KOPT-K1 (cell line): ENCODE data around the gene MADD.

Experiments
- H3K27ac ChIP-seq: fragments of 200-600 bp; sonication (generic); 2 replicates; pipeline ENCODE4 v1.5.1; 2016; ENCODE audit warnings: antibody characterized with exemption, mild to moderate bottlenecking, low read depth, low read length; ENCODE audit not compliant: poor library complexity, severe bottlenecking
- H3K36me3 ChIP-seq: fragments of 200-600 bp; sonication (generic); 2 replicates; pipeline ENCODE4 v1.5.1; 2017; ENCODE audit warnings: antibody characterized with exemption, mild to moderate bottlenecking, low read length, moderate library complexity; ENCODE audit not compliant: insufficient read depth
- H3K9me3 ChIP-seq: fragments of 200-600 bp; sonication (generic); 2 replicates; pipeline ENCODE4 v1.5.1; 2017; ENCODE audit warnings: antibody characterized with exemption, low read length, mild to moderate bottlenecking; ENCODE audit not compliant: insufficient read depth, poor library complexity, severe bottlenecking

Gene MADD

DNA sequence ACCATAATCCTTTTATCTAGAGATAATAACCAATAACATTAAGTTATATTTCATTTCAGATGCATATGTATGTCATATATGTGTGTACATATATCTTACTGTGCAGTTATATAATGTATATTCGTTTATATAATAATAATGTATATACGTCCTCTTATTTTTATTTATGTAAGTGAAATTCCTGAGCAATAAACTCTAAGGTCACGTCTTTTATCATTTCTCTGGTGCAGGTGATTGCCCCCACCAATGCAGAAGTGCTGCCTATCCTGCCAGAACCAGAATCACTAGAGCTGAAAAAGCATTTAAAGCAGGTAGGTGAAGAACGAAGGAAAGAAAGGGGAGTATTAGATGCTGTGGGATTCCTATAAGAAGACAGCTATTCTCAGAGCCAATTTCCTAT, 8.8 kb downstream of the MADD start:
- H3K27ac ChIP-seq: no peak overlapping the region
- peaks cover 97% of the 10 kb centered on the region for H3K36me3 ChIP-seq
- H3K9me3 ChIP-seq: no peaks in the 10 kb centered on the region

DNA sequence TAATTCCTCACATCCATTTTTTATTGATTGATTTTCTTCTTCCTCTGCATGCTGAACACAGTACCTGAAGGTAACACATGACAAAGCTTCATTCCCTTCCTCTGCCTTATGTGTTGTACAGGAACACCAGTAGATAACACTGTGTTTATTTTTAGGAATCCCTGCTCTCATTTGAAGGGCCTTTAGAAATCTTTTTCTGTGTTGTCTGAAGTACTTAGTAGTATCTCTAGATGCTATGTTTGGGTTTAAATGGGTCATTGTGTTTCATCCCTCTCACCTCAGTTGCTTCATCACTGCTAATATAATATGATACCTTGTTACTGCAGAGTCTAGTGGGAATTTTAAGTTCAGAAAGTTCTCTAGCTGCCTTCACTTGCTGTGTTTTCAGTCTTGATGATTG, 10.2 kb downstream of the MADD start:
- H3K9me3 ChIP-seq: no peaks in the 10 kb centered on the region
- no peak overlapping the region for H3K27ac ChIP-seq
- H3K36me3 ChIP-seq: peaks cover 98% of the 10 kb centered on the region

DNA sequence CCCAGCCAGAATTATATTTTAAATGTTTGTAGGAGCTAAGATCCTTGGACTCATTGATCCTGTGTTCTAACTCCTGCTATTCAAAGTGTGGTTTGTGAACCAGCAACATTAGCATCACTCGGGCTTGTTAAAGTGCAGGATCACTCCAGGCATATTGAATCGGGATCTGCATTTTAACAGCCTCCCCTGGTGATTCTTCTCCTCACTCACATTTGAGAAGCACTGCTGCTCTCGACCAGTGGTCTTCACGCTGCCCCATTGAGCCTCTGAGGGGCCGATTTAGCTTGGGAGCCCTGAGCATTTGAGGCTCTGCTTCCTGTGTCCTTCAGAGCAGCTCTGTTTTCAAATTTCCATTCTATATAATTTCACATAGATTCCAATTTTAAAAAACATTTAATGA, 10.9 kb downstream of the MADD start:
- no peaks in the 10 kb centered on the region for H3K9me3 ChIP-seq
- peaks cover 98% of the 10 kb centered on the region for H3K36me3 ChIP-seq
- no peak overlapping the region for H3K27ac ChIP-seq

DNA sequence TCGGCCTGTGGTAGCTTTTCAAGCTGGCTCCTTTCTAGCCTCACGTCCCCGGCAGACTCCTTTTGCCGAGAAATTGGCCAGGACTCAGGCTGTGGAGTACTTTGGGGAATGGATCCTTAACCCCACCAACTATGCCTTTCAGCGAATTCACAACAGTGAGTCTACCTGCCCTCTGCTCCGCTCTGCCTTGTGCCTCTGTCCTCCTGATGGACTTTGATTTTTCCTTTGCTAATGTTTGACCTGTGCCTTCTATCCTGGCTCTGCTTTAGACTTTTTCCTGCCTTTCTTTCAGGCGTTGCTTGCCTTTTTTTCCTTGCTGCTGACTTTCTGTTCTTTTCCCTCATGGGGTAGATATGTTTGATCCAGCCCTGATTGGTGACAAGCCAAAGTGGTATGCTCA, 12.5 kb downstream of the MADD start:
- H3K9me3 ChIP-seq: no peaks in the 10 kb centered on the region
- H3K36me3 ChIP-seq: peaks cover 98% of the 10 kb centered on the region
- H3K27ac ChIP-seq: no peak overlapping the region

DNA sequence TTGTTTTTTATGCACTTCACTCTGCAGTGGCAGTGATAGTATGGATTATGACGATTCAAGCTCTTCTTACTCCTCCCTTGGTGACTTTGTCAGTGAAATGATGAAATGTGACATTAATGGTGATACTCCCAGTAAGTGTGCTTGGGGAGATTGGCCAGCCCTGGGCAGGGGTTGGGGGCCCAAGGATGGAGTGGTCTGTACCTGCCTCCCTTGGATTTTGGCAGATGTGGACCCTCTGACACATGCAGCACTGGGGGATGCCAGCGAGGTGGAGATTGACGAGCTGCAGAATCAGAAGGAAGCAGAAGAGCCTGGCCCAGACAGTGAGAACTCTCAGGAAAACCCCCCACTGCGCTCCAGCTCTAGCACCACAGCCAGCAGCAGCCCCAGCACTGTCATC, 14.2 kb downstream of the MADD start:
- Histone ChIP-seq H3K27ac (no peak overlapping the region), H3K36me3 (peaks cover 97% of the 10 kb centered on the region), H3K9me3 (no peaks in the 10 kb centered on the region)

DNA sequence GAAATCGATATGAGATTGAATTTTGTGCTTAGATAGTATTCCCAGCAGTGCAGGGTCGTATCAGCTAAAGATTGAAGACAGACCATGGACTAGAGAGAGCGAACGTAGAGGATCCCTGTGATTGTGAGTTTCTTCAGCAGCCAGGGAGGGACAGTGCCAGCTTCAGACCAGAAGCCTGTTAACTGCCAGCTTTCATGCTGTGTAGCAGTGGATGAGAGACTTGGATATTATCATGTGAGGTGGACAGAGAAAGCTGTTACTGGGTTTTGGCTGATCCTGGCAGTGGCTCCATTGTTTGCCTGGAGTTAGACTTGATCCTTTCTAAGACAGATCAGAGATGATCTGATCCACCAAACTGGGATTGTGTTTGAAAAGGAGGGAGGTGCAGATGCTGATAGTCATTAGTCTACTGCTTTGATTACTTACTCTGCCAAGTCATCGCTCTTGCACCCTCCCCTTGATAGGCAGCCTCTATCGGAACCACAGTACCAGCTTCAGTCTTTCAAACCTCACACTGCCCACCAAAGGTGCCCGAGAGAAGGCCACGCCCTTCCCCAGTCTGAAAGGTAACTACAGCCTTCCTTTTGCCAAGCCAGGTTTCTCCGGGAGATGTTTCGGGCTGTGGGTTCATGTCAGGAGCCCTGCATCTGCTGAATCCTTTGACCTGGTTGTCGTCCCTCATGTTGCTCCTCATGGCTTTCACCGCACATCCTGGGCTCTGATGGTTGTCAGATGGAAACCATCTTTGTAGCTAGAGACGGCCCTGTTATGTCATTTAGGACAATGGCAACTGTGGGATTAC, 16.2 kb downstream of the MADD start:
- Histone ChIP-seq H3K27ac (no peak overlapping the region), H3K36me3 (peaks cover 98% of the 10 kb centered on the region), H3K9me3 (no peaks in the 10 kb centered on the region)

DNA sequence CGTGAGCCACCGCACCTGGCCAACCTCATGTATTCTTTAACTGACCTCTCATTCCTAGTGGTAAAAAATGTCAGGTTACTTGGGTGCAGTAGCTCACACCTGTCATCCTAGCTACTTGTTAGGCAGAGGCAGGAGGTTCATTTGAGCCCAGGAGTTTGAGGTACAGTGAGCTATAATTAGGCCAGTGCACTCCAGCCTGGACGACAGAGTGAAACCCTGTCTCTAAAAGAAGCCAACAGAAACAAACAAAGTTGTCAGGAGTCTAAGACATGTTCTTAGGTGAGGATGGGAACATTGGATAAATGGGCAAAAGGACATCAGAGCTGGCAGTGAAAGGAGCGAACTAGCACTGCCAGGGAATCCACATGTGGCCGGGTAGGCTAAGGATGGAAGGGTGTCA, 18.1 kb downstream of the MADD start:
- H3K9me3 ChIP-seq: no peaks in the 10 kb centered on the region
- H3K27ac ChIP-seq: no peak overlapping the region
- peaks cover 99% of the 10 kb centered on the region for H3K36me3 ChIP-seq

DNA sequence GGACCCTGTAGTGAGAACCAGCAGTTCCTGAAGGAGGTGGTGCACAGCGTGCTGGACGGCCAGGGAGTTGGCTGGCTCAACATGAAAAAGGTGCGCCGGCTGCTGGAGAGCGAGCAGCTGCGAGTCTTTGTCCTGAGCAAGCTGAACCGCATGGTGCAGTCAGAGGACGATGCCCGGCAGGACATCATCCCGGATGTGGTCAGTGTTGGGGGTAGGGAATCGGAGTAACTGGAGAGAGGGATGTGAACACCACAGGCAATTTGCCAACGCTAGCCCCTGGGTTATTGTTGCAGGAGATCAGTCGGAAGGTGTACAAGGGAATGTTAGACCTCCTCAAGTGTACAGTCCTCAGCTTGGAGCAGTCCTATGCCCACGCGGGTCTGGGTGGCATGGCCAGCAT, 19.9 kb downstream of the MADD start:
- Histone ChIP-seq H3K9me3 (no peaks in the 10 kb centered on the region), H3K27ac (no peak overlapping the region), H3K36me3 (peaks cover 93% of the 10 kb centered on the region)

DNA sequence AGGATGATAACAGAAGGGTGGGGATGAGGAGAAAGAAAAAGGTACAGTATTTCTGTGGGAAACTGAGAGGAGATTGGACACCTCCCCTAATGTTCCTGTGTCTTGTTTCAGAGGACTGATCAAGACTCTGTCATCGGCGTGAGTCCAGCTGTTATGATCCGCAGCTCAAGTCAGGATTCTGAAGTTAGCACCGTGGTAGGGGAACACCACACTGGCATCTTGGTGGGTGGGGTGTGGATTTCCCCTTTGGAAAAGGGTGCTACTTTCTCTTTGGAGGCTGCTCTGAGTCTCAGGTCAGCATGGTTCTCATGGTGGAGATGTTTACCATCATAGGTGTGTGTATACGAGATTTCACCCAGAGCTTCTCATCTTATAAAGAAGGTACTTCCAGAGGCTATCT, 25.5 kb downstream of the MADD start:
- H3K36me3 ChIP-seq: peaks cover 92% of the 10 kb centered on the region
- peaks cover 19% of the 10 kb centered on the region for H3K9me3 ChIP-seq
- no peak overlapping the region for H3K27ac ChIP-seq

DNA sequence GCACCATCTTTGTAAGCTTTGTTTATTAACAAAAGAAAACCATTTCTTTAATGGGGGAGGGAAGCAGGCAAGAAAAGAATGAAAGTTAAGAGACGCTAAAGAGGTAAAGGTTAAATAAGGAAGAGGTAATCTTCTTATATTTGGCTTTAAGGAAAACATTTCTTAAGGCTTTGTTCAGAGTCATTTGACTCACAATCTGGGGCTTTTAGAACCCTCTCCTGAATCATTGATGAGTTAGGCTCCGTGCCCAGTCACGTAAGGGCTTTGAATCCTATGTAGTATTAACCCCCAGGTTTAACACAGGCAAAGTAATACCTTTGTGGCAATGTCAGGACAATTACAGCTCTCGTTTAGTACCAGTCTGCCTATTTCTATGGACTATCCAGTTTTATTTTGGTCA, 26.1 kb downstream of the MADD start:
- Histone ChIP-seq H3K9me3 (peaks cover 19% of the 10 kb centered on the region), H3K36me3 (peaks cover 91% of the 10 kb centered on the region), H3K27ac (no peak overlapping the region)

DNA sequence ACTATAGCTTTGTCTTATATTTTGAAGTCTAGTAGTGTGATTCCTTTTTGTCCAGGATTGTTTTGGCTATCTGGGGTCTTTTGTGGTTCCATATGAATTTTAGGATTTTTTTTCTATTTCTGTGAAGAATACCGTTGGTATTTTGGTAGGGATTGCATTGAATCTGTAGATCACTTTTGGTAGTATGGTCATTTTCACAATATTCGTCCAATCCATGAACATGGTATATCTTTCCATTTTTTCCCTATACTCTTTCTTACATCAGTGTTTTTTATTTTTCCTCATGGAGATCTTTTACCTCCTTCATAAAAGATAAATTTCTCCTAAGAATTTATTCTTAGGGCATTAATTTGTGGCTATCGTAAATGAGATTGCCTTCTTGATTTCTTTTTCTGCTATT, 29.1 kb downstream of the MADD start:
- Histone ChIP-seq H3K27ac (no peak overlapping the region), H3K36me3 (peaks cover 90% of the 10 kb centered on the region), H3K9me3 (peaks cover 37% of the 10 kb centered on the region)

DNA sequence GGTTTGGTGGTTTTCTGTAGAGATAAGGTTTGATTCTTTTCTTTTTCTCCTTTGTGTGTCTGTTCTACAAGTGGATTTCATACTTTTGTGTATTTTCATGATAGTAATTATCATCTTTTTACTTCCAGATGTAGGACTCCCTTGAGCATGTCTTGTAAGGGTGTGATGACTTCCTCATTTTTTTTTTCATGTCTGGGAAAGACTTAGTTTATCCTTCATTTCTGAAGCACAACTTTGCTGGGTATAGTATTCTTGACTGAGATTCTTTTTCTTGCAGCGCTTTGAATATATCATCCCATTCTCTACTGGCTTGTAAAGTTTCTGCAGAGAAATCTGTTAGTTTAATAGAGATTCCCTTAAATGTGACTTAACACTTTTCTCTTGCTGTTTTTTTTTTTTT, 32.9 kb downstream of the MADD start:
- no peak overlapping the region for H3K27ac ChIP-seq
- peaks cover 37% of the 10 kb centered on the region for H3K9me3 ChIP-seq
- peaks cover 99% of the 10 kb centered on the region for H3K36me3 ChIP-seq

DNA sequence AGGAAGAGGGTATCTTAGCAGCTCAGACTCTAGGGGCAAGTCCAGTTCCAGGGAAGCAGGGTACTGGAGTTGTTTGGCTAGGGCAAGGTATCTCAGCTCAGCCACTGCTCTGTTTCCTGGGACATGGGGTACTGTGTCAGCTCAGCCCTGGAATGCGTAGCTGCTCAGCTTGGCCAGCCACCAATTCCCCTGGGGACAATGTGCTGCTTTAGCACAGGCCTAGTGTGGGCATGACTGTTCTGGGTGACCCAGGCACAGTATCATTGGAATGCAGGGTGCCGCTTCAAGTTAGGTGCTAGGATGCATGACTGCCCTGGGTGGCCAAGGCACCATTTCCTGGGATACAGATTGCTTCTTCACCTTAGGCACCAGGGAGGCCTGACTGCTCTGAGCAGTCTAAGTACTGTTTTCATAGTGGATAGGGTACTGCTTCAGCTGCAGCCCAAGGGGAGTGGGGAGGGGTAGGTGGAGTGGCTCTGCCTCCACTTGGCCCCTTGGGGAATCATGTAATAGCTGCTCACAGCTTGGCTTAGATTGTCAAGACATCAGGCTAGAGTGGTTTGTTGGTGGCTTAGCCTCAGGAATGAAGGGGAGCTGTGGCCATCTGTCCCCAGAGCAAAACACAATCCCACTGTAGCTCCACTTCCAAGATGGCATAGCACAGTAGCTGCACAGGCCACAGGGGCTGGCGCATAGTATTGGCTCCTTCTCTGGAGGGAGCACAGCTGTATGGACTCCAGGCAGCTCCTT, 36.0 kb downstream of the MADD start:
- Histone ChIP-seq H3K27ac (no peak overlapping the region), H3K9me3 (peaks cover 18% of the 10 kb centered on the region), H3K36me3 (peaks cover 99% of the 10 kb centered on the region)

DNA sequence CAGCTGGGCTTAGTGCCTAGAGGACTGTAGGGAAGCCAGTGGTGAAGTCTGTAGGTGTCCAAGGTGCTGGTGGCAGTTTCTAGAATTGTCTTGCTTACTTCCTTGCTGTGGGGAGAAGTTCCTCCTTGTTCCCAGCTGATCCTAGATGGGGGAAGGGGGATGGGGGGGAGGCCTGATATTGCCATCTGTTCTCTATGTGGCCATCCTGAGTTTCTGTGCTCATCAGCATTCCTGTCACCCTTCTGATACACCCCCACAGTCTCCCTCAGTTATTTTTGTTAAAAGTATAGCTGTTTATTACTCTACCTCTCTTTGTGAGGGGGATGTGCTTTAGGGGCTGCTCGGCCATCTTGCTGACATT, 36.5 kb downstream of the MADD start:
- Histone ChIP-seq H3K36me3 (peaks cover 100% of the 10 kb centered on the region), H3K27ac (no peak overlapping the region), H3K9me3 (peaks cover 17% of the 10 kb centered on the region)

DNA sequence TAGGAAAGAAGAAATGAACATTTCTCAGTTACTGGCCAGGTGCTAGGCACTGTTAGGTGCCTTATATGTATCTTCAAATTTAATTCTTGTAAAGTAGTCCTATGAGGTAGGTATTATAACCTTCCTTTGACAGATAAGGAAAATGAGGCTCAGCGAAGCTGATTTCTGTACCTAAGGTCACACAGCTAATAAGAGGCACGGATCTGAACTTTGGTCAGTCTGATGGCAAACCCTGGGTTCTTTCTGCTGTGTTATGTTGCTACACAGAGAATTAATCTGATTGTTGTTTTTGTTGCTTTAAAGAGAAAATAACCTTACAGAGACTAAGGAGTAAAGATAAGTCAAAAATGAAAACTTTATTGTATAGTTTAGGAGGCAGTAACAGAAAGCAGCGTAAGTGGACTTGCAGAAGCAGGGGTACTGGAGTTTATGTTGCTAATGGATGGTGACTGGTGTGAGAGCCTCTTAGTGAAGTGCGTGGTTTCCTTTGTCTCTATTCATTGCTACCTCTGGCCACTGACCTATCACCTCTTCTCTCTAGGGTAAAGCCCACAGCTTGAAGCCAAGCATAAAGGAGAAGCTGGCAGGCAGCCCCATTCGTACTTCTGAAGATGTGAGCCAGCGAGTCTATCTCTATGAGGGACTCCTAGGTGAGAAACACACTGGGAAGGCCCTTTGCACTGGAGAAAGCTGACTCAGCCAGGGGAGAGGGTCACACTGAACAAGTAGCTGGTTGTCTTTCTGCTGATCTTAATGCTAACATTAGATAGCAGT, 38.3 kb downstream of the MADD start:
- Histone ChIP-seq H3K36me3 (peaks cover 100% of the 10 kb centered on the region), H3K27ac (no peak overlapping the region)

More for the DNA sequence above, 38.3 kb downstream of the MADD start:
- H3K9me3 ChIP-seq: no peaks in the 10 kb centered on the region
